ENCODE results near the gene ASIC1.

ASIC1 gene

GRCh38 chr12:50099302-50100008 is 42.1 kb downstream of the ASIC1 start:
- no peak for TF ChIP-seq ZFX (IDR thresholded peaks at IDR 0.05)
- TF ChIP-seq, protein P1, sequence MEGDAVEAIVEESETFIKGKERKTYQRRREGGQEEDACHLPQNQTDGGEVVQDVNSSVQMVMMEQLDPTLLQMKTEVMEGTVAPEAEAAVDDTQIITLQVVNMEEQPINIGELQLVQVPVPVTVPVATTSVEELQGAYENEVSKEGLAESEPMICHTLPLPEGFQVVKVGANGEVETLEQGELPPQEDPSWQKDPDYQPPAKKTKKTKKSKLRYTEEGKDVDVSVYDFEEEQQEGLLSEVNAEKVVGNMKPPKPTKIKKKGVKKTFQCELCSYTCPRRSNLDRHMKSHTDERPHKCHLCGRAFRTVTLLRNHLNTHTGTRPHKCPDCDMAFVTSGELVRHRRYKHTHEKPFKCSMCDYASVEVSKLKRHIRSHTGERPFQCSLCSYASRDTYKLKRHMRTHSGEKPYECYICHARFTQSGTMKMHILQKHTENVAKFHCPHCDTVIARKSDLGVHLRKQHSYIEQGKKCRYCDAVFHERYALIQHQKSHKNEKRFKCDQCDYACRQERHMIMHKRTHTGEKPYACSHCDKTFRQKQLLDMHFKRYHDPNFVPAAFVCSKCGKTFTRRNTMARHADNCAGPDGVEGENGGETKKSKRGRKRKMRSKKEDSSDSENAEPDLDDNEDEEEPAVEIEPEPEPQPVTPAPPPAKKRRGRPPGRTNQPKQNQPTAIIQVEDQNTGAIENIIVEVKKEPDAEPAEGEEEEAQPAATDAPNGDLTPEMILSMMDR (conservative IDR thresholded peaks at IDR 0.05): no peak
- no peak overlapping the region for H3K27ac ChIP-seq

GRCh38 chr12:50100561-50100960 is 43.2 kb downstream of the ASIC1 start:
- TF ChIP-seq, protein P1 (conservative IDR thresholded peaks at IDR 0.05): no peak
- TF ChIP-seq ZFX (IDR thresholded peaks at IDR 0.05): no peak
- H3K27ac ChIP-seq: no peak overlapping the region

DNA sequence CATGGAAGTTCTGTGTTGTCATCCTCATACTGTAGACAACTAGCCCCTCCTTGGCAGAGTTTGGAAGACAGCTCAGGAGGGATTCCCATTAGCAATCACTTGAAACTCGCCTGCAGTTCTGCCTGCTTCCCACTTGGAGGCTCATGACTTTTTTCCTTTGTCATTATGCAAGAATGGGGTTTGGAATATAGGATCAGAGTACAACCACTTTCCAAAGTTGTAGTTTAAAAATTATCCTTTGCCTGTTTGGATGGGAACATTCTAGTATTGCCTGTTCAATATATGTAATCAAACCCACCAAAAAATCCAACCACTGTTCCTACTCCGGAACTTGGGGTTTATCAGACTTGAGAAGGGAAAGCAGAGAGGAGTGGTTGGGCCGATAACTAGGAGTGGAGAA is 44.3 kb downstream of the ASIC1 start:
- no peak for TF ChIP-seq ZFX (IDR thresholded peaks at IDR 0.05)
- TF ChIP-seq, protein P1 (conservative IDR thresholded peaks at IDR 0.05): no peak; the same call in 1 of the 2 replicates
- H3K27ac ChIP-seq: no peak overlapping the region

DNA sequence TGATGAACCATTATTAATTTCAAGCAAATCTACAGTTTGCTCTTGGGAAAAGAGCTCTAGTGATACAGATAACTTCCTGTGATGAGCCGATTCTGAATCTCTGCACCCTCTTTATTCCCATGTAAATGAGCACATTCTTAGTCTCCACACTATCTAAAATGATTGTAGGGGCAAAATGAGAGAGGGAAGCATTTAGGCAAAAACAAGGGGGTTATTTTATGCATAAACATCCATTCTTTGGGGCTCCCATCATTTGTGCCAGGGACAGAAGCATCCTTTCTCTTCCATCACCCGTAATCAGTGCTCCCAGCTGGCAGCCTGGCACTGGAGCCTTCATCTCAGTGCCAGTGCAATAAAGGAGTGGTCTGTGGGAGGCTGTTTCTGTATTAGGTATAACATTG is 44.7 kb downstream of the ASIC1 start:
- H3K27ac ChIP-seq: no peak overlapping the region
- TF ChIP-seq, protein P1 (conservative IDR thresholded peaks at IDR 0.05): no peak; the same call in 1 of the 2 replicates
- no peak for TF ChIP-seq ZFX (IDR thresholded peaks at IDR 0.05)

DNA sequence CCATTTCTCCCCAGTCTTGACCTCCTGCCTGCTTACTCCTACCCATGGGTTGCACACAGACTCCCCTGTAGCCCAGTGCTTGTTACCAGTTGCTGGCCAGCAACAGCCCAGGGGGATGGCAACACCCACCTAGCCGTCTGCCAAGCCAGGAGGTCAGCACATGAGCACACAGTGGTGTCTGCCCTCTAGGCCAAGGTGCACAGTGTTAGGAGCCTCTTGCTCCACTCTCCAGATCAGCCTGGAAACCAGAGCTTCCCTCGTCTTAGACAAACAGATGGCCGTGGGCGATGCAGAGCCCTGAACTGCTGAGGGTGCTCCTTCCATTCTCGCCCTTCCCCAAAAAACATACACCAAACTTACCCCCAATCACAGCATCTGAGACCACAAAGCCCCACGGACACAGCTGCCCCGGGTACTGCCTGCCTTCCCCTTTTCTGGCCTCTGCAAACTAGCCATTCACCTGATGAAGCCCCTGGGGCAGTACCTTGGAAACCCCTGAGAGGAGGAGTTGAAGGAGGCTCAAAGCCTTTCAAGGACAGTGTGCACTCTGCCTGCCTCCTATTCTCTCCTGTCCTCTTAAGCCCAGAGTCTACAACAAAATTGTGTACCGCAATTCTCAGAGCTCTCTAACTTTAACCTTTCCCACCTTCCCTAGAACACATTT is 45.4 kb downstream of the ASIC1 start:
- no peak for TF ChIP-seq ZFX (IDR thresholded peaks at IDR 0.05)
- TF ChIP-seq, protein P1 (conservative IDR thresholded peaks at IDR 0.05): no peak
- H3K27ac ChIP-seq: no peak overlapping the region

GRCh38 chr12:50103351-50103750 is 46.0 kb downstream of the ASIC1 start:
- H3K27ac ChIP-seq: no peak overlapping the region
- no peak for TF ChIP-seq ZFX (IDR thresholded peaks at IDR 0.05)
- TF ChIP-seq, protein P1 (conservative IDR thresholded peaks at IDR 0.05): no peak

DNA sequence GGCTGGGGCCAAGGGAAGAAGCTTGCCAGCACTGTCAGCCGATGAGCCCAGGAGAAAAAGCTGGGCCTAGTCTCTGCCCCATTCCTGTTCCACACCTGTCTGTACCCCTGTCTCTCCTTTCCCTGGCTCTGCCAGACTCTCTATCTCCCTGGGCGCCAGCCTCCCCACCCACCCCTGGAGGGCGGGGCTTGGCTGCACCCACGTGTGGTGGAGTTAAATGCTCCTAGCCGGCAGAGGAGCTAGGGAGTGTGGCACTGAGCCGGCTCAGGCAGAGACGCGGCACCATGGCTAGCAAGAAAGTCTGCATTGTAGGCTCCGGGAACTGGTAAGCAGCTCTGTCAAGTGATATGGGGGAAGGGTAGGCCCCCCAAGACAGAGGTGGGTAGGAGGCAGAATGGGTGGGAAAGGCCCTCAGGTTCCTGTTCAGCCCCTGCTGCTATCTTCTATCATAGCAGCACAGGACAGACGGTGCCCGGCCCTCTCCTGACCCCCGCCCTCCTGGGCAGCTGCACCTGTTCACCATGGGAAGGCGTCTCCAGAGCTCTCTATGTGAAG is 46.4 kb downstream of the ASIC1 start, which contains the start of gene GPD1:
GPD1 (plus strand) TSS at position 242 of the 555 bp plus-strand sequence; CDS start at position 285, 43 bp downstream.
- H3K27ac ChIP-seq: no peak within 1 kb of the TSS
- TF ChIP-seq, protein P1 (conservative IDR thresholded peaks at IDR 0.05): no peak
- no peak for TF ChIP-seq ZFX (IDR thresholded peaks at IDR 0.05)
